CD4-positive, CD25-positive, alpha-beta regulatory T cell (primary cell): ENCODE results near the gene APOB. TPM values are rescaled to one million over a fixed set of nuclear protein-coding genes. Genes with fewer than 3 reads are reported as not detected.

ENCODE experiments used
- ATAC-seq, 2 donors: fragments of 150-1000 bp; cut with Tn5 transposase; one replicate each; pipeline ENCODE4 v1.10.0; 2021; ENCODE audit warnings: low read depth in 2 of 2, moderate number of reproducible peaks in 2 of 2, moderate library complexity in 1 of 2
- DNase-seq, 3 donors: peaks; one replicate each; pipeline versions ENCODE4 v3.0.0 to v3.0.0-alpha.2; 2012 to 2022; ENCODE audit warnings: mixed read lengths in 1 of 3
- H3K27ac ChIP-seq: one replicate; pipeline ENCODE4 v1.7.0; 2013; ENCODE audit warnings: mild to moderate bottlenecking, low read length; ENCODE audit not compliant: insufficient read depth, poor library complexity, severe bottlenecking
- H3K27me3 ChIP-seq: one replicate; pipeline ENCODE4 v1.7.0; 2013; ENCODE audit warnings: low read length; ENCODE audit not compliant: control insufficient read depth, insufficient read depth
- H3K36me3 ChIP-seq: one replicate; pipeline ENCODE4 v1.7.0; 2013; ENCODE audit warnings: mild to moderate bottlenecking, low read length, moderate library complexity; ENCODE audit not compliant: control insufficient read depth, insufficient read depth
- H3K4me1 ChIP-seq: 2 replicates; pipeline ENCODE4 v1.7.0; 2013; ENCODE audit warnings: mild to moderate bottlenecking, low read length; ENCODE audit not compliant: insufficient read depth, control insufficient read depth, poor library complexity, severe bottlenecking
- H3K4me3 ChIP-seq: one replicate; pipeline ENCODE4 v1.7.0; 2013; ENCODE audit warnings: low read depth, mild to moderate bottlenecking, low read length, moderate library complexity
- H3K9me3 ChIP-seq, 2 experiments: 1 replicate in 1 of 2; 2 replicates in 1 of 2; pipeline ENCODE4 v1.7.0; 2013; ENCODE audit warnings: low read length in 2 of 2, mild to moderate bottlenecking in 1 of 2, moderate library complexity in 1 of 2; ENCODE audit not compliant: control insufficient read depth in 2 of 2
- H3K27ac Mint-ChIP-seq, 3 donors: one replicate each; pipeline ENCODE4 v1.8.0; 2020 to 2022; ENCODE audit warnings: mild to moderate bottlenecking in 3 of 3, mixed read lengths in 3 of 3, moderate library complexity in 2 of 3
- H3K27me3 Mint-ChIP-seq: one replicate; pipeline ENCODE4 v1.8.0; 2022; ENCODE audit warnings: mild to moderate bottlenecking, mixed read lengths
- H3K36me3 Mint-ChIP-seq: one replicate; pipeline ENCODE4 v1.8.0; 2020; ENCODE audit warnings: mixed read lengths
- H3K4me1 Mint-ChIP-seq, 4 donors: one replicate each; pipeline ENCODE4 v1.8.0; 2020 to 2022; ENCODE audit warnings: mixed read lengths in 4 of 4, mild to moderate bottlenecking in 1 of 4
- H3K4me3 Mint-ChIP-seq, 4 donors: one replicate each; pipeline ENCODE4 v1.8.0; 2020 to 2022; ENCODE audit warnings: mild to moderate bottlenecking in 4 of 4, mixed read lengths in 4 of 4, moderate library complexity in 3 of 4
- H3K9me3 Mint-ChIP-seq, 7 donors: one replicate each; pipeline ENCODE4 v1.8.0; 2020 to 2022; ENCODE audit warnings: mixed read lengths in 7 of 7, mild to moderate bottlenecking in 3 of 7, moderate library complexity in 2 of 7
- polyA plus RNA-seq, 4 donors: library from polyadenylated mRNA; unstranded; fragments of 300-500 nt; fragmentation: Illumina TruSeq; gene quantifications; one replicate each; pipeline ENCODE4 v1.2.3, GENCODE V29; 2021
- total RNA-seq: library from RNA; stranded (reverse); gene quantifications from one replicate; pipeline ENCODE4 v1.2.3, GENCODE V29; 2022

Gene APOB
- total and polyA plus RNA-seq, 5 donors from 2014 or later, result not detected

GRCh38 chr2:20957788-20958525, 85.9 kb downstream of the APOB start:
- H3K4me1 Mint-ChIP-seq, result no peaks in the 10 kb centered on the region
- Histone ChIP-seq H3K27me3 (no peaks in the 10 kb centered on the region), H3K4me3 (no peak overlapping the region), H3K27ac (no peak overlapping the region), H3K9me3 (no peaks in the 10 kb centered on the region), H3K36me3 (no peaks in the 10 kb centered on the region), H3K4me1 (no peaks in the 10 kb centered on the region)
- H3K9me3 Mint-ChIP-seq, result no peaks in the 10 kb centered on the region
- H3K36me3 Mint-ChIP-seq, result no peaks in the 10 kb centered on the region
- ATAC-seq (no peak), DNase-seq (no peak)
- H3K27ac Mint-ChIP-seq, result no peak overlapping the region
- no peak overlapping the region for H3K4me3 Mint-ChIP-seq
- H3K27me3 Mint-ChIP-seq, result peaks cover 9% of the 10 kb centered on the region

GRCh38 chr2:20955277-20956026, 88.4 kb downstream of the APOB start:
- H3K36me3 Mint-ChIP-seq, result no peaks in the 10 kb centered on the region

GRCh38 chr2:20953146-20953824, 90.6 kb downstream of the APOB start:
- DNase-seq, result no peak
- Mint-ChIP-seq H3K27ac (no peak overlapping the region), H3K9me3 (no peaks in the 10 kb centered on the region), H3K36me3 (no peaks in the 10 kb centered on the region), H3K4me3 (no peak overlapping the region), H3K27me3 (no peaks in the 10 kb centered on the region), H3K4me1 (no peaks in the 10 kb centered on the region)
- H3K4me3 ChIP-seq, result no peak overlapping the region
- H3K27me3 ChIP-seq, result no peaks in the 10 kb centered on the region
- no peaks in the 10 kb centered on the region for H3K9me3 ChIP-seq
- H3K36me3 ChIP-seq, result no peaks in the 10 kb centered on the region
- H3K27ac ChIP-seq, result no peak overlapping the region
- H3K4me1 ChIP-seq, result no peaks in the 10 kb centered on the region
- ATAC-seq, result no peak

More at GRCh38 chr2:20955277-20956026, 88.4 kb downstream of the APOB start:
- H3K4me1 Mint-ChIP-seq, result no peaks in the 10 kb centered on the region
- no peak for DNase-seq
- no peaks in the 10 kb centered on the region for H3K9me3 Mint-ChIP-seq
- Histone ChIP-seq H3K27ac (no peak overlapping the region), H3K4me1 (no peaks in the 10 kb centered on the region), H3K36me3 (no peaks in the 10 kb centered on the region), H3K4me3 (no peak overlapping the region), H3K27me3 (no peaks in the 10 kb centered on the region), H3K9me3 (no peaks in the 10 kb centered on the region)
- no peak overlapping the region for H3K4me3 Mint-ChIP-seq
- no peak for ATAC-seq
- H3K27me3 Mint-ChIP-seq, result peaks cover 9% of the 10 kb centered on the region
- no peak overlapping the region for H3K27ac Mint-ChIP-seq

Other genes with a start within 250 kb of the APOB start
- gene LDAH, start 221.0 kb downstream of the APOB start, total RNA-seq, result 16.8 TPM
- 10 to 100 TPM; 13.8 to 15.6 (median 14.5) TPM for gene LDAH, start 221.0 kb downstream of the APOB start, polyA plus RNA-seq
- gene TDRD15, start 79.9 kb upstream of the APOB start, total RNA-seq, result not detected
- gene TDRD15, start 79.9 kb upstream of the APOB start, polyA plus RNA-seq, result not detected